Muscle layer of colon (tissue), 2 donors: ENCODE results near the gene JUN.

ENCODE experiments used
- H3K27ac ChIP-seq: one replicate; pipeline ENCODE4 v1.7.0; 2013; ENCODE audit warnings: low read depth, mild to moderate bottlenecking, low read length, moderate library complexity
- H3K27me3 ChIP-seq, 2 donors: one replicate each; pipeline ENCODE4 v1.7.0; 2013; ENCODE audit warnings: low read length in 2 of 2, mild to moderate bottlenecking in 2 of 2; ENCODE audit not compliant: insufficient read depth in 2 of 2, control insufficient read depth in 1 of 2
- H3K36me3 ChIP-seq: one replicate; pipeline ENCODE4 v1.7.0; 2013; ENCODE audit warnings: mild to moderate bottlenecking, low read length; ENCODE audit not compliant: insufficient read depth
- H3K4me1 ChIP-seq: one replicate; pipeline ENCODE4 v1.7.0; 2013; ENCODE audit warnings: mild to moderate bottlenecking, low read length; ENCODE audit not compliant: insufficient read depth
- H3K4me3 ChIP-seq, 2 donors: one replicate each; pipeline ENCODE4 v1.7.0; 2013; ENCODE audit warnings: low read length in 2 of 2, low read depth in 1 of 2, mild to moderate bottlenecking in 1 of 2, moderate library complexity in 1 of 2
- H3K9ac ChIP-seq: one replicate; pipeline ENCODE4 v1.7.0; 2013; ENCODE audit warnings: low read length
- H3K9me3 ChIP-seq: one replicate; pipeline ENCODE4 v1.7.0; 2013; ENCODE audit warnings: mild to moderate bottlenecking, low read length
- donor health status: abdominal sarcoma.
- donor health status: Adenocarcinoma of cecum.

The JUN gene

GRCh38 chr1:58816072-58816746 lies 32.4 kb upstream of the JUN start:
- Histone ChIP-seq H3K4me3 (peak overlapping the region; percentile 34 to 71), H3K27me3 (no peaks in the 10 kb centered on the region), H3K9me3 (no peaks in the 10 kb centered on the region), H3K36me3 (no peaks in the 10 kb centered on the region), H3K27ac (peak overlapping the region; percentile 96), H3K9ac (peak overlapping the region; percentile 47), H3K4me1 (peaks cover 11% of the 10 kb centered on the region)

- Histone ChIP-seq H3K27ac (peak overlapping the region; percentile 96), H3K4me3 (peak overlapping the region; percentile 34 to 71), H3K36me3 (no peaks in the 10 kb centered on the region), H3K9ac (peak overlapping the region; percentile 47), H3K27me3 (no peaks in the 10 kb centered on the region), H3K4me1 (peaks cover 11% of the 10 kb centered on the region), H3K9me3 (no peaks in the 10 kb centered on the region)
Observed at GRCh38 chr1:58815686-58816071, 31.8 kb upstream of the JUN start.

DNA sequence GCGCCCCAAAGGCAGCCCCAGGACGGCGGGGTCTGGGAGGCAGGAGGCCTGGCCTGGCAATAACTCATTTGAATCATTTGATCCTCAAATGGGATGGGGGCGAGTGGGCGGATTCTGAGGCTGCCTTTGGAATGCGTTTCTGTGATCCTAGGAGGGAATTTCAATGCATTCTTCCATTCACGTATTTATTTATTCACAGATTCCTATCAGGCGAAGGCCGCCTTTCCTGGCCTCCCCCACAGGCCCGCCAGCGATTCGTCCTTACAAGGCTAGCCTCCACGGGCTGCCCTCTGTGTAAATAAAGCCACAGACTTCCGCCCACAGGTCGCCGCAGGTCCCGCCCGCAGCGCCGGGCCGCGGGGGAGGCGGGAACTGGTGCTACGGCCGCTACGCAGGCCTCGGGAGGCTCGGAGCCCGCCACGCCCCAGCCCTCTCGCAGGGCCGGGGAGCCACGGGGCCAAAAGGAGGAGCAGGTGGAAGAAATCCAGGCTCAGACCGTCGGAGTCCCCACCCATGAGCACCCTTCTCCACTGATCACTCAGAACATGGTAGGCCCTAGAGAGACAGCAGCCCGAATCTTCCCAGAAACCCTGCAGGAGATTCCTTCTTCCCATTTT lies 31.3 kb upstream of the JUN start:
- Histone ChIP-seq H3K4me1 (peaks cover 11% of the 10 kb centered on the region), H3K27me3 (no peaks in the 10 kb centered on the region), H3K27ac (peak overlapping the region; percentile 96), H3K9me3 (no peaks in the 10 kb centered on the region), H3K9ac (peak overlapping the region; percentile 47), H3K36me3 (no peaks in the 10 kb centered on the region), H3K4me3 (peak overlapping the region; percentile 34 to 71)

DNA sequence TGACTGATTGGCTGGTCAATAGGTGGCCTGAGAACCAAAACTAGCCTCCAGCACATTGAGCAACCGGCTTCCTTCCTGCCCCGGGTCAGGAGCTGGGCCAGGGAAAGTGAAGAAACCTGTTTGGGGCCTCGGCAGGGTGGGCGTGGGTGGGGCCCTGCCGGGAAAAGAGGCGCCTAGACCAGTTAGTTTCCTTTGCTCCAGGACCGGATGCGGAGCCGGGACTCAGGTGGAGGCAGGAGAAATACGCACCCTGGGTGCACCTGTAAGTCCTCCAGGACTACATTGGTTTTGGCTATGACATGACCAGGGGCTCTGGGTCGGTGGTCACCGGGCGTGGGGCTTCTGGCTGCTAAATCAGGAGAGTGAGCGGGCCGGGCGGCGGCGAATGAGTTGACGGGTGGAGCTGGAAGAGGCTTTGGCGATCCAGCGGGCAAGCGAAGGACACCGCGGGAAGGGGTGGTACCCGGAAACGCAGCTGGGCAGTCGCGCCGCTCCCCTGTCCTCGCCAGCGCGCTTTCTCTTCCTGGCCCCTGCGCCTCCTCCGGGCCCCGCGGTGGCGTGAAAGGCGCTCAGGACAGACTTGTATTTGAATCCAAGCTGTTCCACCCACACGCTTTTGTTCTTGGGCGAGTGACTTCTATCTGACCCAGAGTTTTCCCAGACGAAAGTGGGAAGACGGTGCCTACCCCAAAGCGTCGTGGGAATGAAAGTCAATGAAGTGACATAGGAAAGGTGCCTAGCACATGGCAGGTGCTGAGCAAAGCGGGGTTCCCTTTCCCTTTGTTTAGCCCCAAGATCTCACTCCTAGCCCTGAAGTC lies 30.6 kb upstream of the JUN start:
- peak overlapping the region; percentile 21 for H3K9ac ChIP-seq
- H3K4me3 ChIP-seq = peak overlapping the region in 1 of 2 donors; percentile 71
- peak overlapping the region; percentile 96 for H3K27ac ChIP-seq
- H3K4me1 ChIP-seq = peaks cover 11% of the 10 kb centered on the region
- no peaks in the 10 kb centered on the region for H3K36me3 ChIP-seq
- no peaks in the 10 kb centered on the region for H3K27me3 ChIP-seq
- no peaks in the 10 kb centered on the region for H3K9me3 ChIP-seq

GRCh38 chr1:58813801-58814200 lies 30.0 kb upstream of the JUN start:
- no peak overlapping the region for H3K9ac ChIP-seq
- H3K27ac ChIP-seq = peak overlapping the region; percentile 96
- no peaks in the 10 kb centered on the region for H3K9me3 ChIP-seq
- H3K36me3 ChIP-seq = no peaks in the 10 kb centered on the region
- no peaks in the 10 kb centered on the region for H3K27me3 ChIP-seq
- H3K4me1 ChIP-seq = peaks cover 11% of the 10 kb centered on the region
- H3K4me3 ChIP-seq = no peak overlapping the region

DNA sequence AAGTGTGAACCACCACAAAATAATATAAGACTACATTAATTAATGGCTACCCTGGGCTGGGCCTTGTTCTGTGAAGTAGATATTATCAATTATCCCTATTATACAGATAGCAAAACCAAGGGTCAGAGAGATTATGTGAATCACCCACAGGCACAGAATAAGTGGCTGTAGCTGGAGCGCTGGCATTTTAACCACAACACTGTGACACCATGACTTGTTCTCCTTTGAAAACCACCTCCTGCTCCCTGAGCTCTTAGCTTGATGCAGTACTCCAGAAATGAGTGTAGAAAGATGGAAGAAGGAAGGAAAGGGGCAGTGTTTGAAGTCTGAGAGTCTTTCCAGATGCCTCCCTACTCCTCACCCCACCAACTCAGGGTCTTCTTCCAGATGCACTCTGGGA lies 29.5 kb upstream of the JUN start:
- H3K9ac ChIP-seq = no peak overlapping the region
- peak overlapping the region; percentile 96 for H3K27ac ChIP-seq
- H3K36me3 ChIP-seq = no peaks in the 10 kb centered on the region

DNA sequence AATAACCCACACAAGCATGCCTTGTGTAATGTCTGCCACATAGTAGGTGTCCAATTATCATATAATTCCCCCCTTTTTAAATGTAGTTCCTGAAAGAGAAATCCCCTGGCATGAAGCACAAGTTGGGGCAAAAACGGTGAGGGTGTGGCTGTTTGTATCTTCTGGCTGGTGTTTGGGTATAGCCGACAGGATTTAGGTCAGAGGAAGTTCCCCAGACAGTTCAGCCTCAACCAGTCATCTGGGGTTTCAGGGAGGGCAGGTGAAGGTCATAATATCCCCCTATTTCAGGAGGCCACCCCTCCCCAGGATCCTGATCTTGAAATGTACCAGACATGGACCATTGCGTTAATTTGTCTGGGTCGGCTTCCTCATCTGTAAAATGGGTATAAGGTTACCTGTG lies 29.1 kb upstream of the JUN start:
- Histone ChIP-seq H3K27me3 (no peaks in the 10 kb centered on the region), H3K4me1 (peaks cover 11% of the 10 kb centered on the region), H3K27ac (no peak overlapping the region), H3K9ac (no peak overlapping the region), H3K9me3 (no peaks in the 10 kb centered on the region), H3K36me3 (no peaks in the 10 kb centered on the region), H3K4me3 (no peak overlapping the region)

More for the DNA sequence above, 29.5 kb upstream of the JUN start:
- H3K4me1 ChIP-seq = peaks cover 11% of the 10 kb centered on the region
- H3K4me3 ChIP-seq = no peak overlapping the region
- H3K27me3 ChIP-seq = no peaks in the 10 kb centered on the region
- no peaks in the 10 kb centered on the region for H3K9me3 ChIP-seq

- H3K4me3 ChIP-seq = no peak overlapping the region
- H3K9ac ChIP-seq = no peak overlapping the region
- no peaks in the 10 kb centered on the region for H3K36me3 ChIP-seq
- H3K4me1 ChIP-seq = peaks cover 11% of the 10 kb centered on the region
- H3K9me3 ChIP-seq = no peaks in the 10 kb centered on the region
- H3K27me3 ChIP-seq = no peaks in the 10 kb centered on the region
- H3K27ac ChIP-seq = no peak overlapping the region
Observed at GRCh38 chr1:58812468-58812867, 28.6 kb upstream of the JUN start.

GRCh38 chr1:58811303-58811702 lies 27.5 kb upstream of the JUN start:
- Histone ChIP-seq H3K27me3 (no peaks in the 10 kb centered on the region), H3K36me3 (no peaks in the 10 kb centered on the region), H3K9ac (no peak overlapping the region), H3K9me3 (no peaks in the 10 kb centered on the region), H3K4me1 (peaks cover 5% of the 10 kb centered on the region), H3K27ac (no peak overlapping the region), H3K4me3 (no peak overlapping the region)

- Histone ChIP-seq H3K4me3 (no peak overlapping the region), H3K27me3 (no peaks in the 10 kb centered on the region), H3K4me1 (no peaks in the 10 kb centered on the region), H3K36me3 (no peaks in the 10 kb centered on the region), H3K27ac (no peak overlapping the region), H3K9me3 (no peaks in the 10 kb centered on the region), H3K9ac (no peak overlapping the region)
Observed at GRCh38 chr1:58809325-58810010, 25.6 kb upstream of the JUN start.

DNA sequence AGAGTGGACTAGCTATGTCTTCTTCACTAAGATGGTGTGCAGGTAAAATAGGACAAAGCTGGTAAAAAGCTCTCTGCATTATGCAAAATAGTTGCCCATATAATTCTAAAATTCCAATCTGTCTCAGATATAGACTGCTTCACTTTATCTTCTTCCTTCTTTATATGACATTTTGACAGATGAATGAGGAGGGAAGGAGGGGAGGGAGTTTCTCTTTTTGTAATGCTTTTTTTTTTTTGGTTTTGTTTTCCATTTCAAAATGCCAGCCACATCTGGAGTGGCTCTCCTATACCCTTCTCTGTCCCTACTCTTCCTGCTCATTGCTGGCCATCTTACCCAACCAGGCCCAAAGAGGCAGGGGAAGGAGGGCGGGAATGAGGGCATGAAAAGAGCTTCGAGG lies 24.2 kb upstream of the JUN start:
- Histone ChIP-seq H3K9me3 (no peaks in the 10 kb centered on the region), H3K27ac (no peak overlapping the region), H3K9ac (no peak overlapping the region), H3K4me1 (no peaks in the 10 kb centered on the region), H3K36me3 (no peaks in the 10 kb centered on the region), H3K27me3 (no peaks in the 10 kb centered on the region), H3K4me3 (no peak overlapping the region)
